ENCODE measurements around the gene GORASP1.

GRCh38 chr3:39137991-39138803 lies 30.8 kb upstream of the GORASP1 start:
- no peak for TF ChIP-seq POLR2A (IDR thresholded peaks at IDR 0.05)
- TF ChIP-seq, protein P1, sequence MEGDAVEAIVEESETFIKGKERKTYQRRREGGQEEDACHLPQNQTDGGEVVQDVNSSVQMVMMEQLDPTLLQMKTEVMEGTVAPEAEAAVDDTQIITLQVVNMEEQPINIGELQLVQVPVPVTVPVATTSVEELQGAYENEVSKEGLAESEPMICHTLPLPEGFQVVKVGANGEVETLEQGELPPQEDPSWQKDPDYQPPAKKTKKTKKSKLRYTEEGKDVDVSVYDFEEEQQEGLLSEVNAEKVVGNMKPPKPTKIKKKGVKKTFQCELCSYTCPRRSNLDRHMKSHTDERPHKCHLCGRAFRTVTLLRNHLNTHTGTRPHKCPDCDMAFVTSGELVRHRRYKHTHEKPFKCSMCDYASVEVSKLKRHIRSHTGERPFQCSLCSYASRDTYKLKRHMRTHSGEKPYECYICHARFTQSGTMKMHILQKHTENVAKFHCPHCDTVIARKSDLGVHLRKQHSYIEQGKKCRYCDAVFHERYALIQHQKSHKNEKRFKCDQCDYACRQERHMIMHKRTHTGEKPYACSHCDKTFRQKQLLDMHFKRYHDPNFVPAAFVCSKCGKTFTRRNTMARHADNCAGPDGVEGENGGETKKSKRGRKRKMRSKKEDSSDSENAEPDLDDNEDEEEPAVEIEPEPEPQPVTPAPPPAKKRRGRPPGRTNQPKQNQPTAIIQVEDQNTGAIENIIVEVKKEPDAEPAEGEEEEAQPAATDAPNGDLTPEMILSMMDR (IDR thresholded peaks at IDR 0.05), result no peak

Data from adrenal gland (tissue), 5 donors.